Measurements from ENCODE around the gene CNOT11.
"Not testable (repeated sequence)": the region's sequence is repeated elsewhere in the genome, so short reads cannot be mapped to it uniquely, and the experiment has no call there.

The CNOT11 gene

DNA sequence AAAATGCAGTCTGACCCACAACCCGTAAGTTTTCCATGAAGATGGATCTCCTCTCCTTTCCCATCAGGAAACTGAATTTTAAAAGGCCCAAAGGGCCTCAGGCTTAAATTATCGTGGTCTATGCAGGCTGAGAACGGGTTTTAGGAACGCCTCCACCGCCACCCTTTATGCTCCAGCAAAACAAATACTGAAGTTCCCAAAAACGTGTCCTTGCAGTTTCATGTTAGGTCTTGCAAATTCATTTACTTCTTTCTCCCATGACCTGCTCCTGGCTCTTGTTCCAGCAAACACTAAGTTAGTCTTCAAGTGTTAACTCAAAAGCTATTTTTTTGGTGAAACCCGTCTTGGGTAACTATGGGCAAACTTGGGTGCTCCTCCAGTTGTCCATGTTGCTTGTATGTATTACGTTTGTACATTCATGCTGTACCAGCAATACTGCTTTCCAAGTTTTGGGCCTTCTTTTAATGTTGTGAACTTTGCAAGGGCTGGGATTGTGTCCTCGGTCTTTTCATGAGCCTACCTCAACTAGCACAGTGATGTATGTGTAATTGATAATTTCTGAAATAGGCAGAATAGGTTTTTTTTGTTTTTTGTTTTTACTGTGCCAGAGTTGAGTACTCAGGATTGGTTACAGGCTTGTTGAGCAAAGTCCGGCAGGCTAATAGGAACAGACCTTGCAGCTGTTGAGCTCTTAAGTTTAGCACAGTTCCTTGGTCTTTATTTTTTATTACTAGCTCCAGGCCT is 57.6 kb downstream of the CNOT11 start:
- H3K4me3 ChIP-seq (ENCODE audit: low read depth, low read length): no peak overlapping the region
- TF ChIP-seq, protein P1, sequence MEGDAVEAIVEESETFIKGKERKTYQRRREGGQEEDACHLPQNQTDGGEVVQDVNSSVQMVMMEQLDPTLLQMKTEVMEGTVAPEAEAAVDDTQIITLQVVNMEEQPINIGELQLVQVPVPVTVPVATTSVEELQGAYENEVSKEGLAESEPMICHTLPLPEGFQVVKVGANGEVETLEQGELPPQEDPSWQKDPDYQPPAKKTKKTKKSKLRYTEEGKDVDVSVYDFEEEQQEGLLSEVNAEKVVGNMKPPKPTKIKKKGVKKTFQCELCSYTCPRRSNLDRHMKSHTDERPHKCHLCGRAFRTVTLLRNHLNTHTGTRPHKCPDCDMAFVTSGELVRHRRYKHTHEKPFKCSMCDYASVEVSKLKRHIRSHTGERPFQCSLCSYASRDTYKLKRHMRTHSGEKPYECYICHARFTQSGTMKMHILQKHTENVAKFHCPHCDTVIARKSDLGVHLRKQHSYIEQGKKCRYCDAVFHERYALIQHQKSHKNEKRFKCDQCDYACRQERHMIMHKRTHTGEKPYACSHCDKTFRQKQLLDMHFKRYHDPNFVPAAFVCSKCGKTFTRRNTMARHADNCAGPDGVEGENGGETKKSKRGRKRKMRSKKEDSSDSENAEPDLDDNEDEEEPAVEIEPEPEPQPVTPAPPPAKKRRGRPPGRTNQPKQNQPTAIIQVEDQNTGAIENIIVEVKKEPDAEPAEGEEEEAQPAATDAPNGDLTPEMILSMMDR (IDR thresholded peaks at IDR 0.05; ENCODE audit: low read depth, low read length, missing control alignments): no peak
- no peak for DNase-seq (ENCODE audit: low read depth)

DNA sequence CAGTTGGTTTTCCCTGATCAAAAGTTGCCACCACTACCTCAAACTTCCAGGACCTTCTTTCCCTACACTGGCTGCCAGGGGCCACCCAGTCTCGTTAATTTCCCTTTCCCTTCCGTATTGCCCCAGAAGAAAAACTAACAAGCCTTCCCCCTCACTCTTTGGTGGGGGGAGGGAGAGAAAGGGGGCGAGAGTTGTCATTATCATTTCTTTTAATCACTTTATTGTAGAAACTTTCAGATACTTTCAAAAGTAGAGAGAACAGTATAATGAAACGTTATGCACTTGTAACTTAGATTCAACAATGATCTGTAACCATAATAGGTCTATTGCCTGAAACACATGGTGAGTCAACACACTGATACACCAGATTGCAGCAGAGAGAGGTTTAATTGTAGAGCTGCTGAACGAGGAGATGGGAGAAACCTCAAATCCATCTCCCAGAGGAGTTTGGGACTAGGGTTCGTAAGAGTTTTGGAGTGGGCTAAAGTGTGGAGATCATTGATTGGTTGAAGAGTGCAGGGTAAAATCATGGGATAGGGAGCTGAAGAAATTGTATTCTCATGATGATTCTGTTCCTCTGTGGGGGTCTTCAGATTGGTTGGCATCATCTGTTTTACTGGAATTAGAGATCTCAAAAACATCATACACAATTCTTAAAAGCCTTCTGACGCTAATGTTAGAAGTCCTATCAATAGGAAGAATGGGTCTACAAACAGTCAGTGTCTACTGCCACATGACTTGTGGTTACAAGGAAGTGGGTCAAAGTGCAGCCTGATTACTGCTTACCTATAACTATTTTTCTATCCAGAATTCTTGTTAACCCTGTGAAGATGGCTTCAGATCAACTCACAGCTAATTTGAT is 58.4 kb downstream of the CNOT11 start:
- no peak overlapping the region for H3K4me3 ChIP-seq (ENCODE audit: low read depth, low read length)
- DNase-seq (ENCODE audit: low read depth): no peak
- TF ChIP-seq, protein P1 (IDR thresholded peaks at IDR 0.05; ENCODE audit: low read depth, low read length, missing control alignments): no peak

DNA sequence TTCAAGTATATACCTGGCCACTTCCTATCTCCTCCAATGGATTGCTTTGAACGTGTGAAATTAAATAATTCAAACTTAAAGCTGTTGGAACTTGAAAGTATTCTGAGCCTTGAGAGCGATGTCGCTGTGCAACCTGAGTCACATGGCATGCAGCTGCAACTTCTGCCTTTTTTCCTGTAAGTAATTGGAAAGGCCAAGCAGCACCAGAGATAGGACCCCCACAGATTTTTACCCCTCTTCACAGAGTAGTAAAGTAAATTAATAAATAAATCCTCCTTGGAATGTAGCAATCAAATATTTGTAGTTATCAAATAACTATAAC is 59.0 kb downstream of the CNOT11 start:
- H3K4me3 ChIP-seq (ENCODE audit: low read depth, low read length): no peak overlapping the region
- no peak for DNase-seq (ENCODE audit: low read depth)
- TF ChIP-seq, protein P1 (IDR thresholded peaks at IDR 0.05; ENCODE audit: low read depth, low read length, missing control alignments): no peak

DNA sequence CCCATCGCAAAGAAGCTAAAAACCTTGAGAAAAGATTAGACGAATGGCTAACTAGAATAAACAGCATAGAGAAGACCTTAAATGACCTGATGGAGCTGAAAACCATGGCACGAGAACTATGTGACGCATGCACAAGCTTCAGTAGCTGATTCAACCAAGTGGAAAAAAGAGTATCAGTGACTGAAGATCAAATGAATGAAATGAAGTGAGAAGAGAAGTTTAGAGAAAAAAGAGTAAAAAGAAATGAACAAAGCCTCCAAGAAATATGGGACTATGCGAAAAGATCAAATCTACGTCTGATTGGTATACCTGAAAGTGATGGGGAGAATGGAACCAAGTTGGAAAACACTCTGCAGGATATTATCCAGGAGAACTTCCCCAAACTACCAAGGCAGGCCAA is 63.9 kb downstream of the CNOT11 start:
- DNase-seq (ENCODE audit: low read depth): not testable (repeated sequence)

More for the DNA sequence above, 63.9 kb downstream of the CNOT11 start:
- H3K4me3 ChIP-seq (ENCODE audit: low read depth, low read length): not testable (repeated sequence)

Data from GM12864 (cell line).